AG09309 (cell line): ENCODE measurements around the gene SLC27A1.
"Not testable (repeated sequence)": the region's sequence is repeated elsewhere in the genome, so short reads cannot be mapped to it uniquely, and the experiment has no call there.

Source experiments
- DNase-seq: peaks from one replicate; pipeline ENCODE4 v3.0.0-alpha.2; 2010; ENCODE audit warnings: low read depth
- H3K4me3 ChIP-seq: 2 replicates; pipeline ENCODE4 v1.5.1; 2011; ENCODE audit warnings: mild to moderate bottlenecking, low read depth, low read length, moderate library complexity; ENCODE audit not compliant: control insufficient read depth
- CTCF ChIP-seq: IDR thresholded peaks from 2 replicates; pipeline ENCODE4 v1.5.1; 2011; ENCODE audit warnings: mild to moderate bottlenecking, low read depth, low read length, inconsistent platforms; ENCODE audit not compliant: insufficient read depth, control insufficient read depth; ENCODE audit errors: missing control alignments

The SLC27A1 gene

DNA sequence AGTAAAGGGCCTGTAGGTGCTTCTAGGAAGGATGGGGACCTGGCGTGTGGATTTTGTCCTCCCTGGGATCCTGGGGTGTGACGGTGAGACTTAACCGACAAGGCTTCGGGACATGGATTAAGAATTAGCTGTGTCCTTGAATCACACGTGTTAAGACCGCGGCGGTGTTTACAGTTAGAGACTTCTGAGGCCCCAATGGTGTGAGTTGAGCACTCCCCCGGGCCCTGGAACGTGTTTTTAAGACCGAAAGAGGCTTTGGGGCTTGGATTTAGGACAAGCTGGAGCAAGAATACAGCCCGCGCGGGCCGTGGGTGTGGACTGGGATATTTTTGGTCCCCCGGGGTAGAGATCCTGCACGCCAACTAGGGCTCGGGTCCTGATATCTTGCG lies 1.2 kb upstream of the SLC27A1 start:
- no peak for TF ChIP-seq CTCF
- DNase-seq, result no peak
- H3K4me3 ChIP-seq, result peak overlapping the region; percentile 82

DNA sequence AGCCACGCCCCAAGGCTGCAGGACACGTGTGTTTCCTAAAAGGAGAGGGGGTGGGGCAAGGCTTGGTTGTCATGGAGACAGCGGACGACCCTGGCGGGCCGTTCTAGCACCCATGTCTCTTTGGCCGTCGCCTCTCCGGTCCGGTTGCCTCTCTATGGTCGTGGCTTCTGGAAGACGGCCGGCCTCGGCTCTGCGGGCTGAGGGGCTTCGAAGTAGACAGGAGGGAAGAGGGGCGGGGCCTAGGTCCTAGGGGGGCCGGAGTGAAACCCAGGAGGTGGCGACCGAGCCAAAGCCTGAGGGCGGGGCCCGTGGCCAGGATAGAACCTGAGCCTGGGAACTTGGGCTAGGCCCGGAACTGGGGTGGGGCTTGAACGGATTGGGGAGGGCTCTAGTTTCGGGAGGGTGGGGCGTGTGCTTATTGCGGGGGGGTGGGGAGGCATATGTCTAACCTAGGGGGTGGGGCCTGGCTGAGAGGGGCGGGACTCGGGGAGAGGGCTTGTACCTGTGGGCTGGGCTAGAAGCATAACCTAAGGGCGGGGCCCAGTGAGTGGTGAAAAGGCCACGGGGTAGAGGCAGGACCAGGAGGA lies 750 bp upstream of the SLC27A1 start:
- peak; percentile 74 for DNase-seq
- peak overlapping the region; percentile 82 for H3K4me3 ChIP-seq
- TF ChIP-seq CTCF, result no peak

DNA sequence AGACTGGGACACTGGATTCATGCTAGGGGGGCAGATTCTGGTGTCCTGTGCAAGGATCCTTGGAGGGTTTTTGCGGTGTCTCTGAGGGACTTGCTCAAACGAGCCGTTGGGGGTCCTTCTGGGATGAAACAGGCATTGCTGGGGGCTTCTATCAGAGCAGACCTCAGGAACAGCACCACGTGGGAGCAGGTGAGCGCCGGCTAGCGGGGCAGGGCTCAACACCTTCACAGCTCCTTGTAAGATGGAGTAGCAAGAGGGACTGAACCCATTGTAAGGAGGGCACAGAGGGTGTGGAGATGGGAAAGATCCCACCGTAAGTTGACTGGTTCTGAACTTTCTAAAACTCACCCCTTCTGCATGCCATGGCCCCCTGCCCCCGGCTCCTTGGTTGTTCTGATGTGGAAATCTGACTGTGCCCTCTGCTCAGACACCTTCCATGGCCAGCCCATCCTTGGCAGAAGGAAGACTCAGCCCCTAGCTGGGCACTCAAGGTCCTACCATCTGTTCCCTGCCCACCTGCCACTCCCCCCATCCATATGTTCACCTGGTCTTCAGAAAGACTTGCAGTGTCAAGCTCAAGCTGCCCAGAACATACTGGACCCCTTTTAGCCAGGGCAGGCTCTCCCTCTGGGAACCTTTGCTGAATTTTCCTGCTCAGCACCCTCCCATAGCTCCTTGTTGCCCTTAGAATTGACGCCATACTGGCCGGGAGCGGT lies 1.2 kb downstream of the SLC27A1 start:
- TF ChIP-seq CTCF, result no peak
- no peak for DNase-seq
- H3K4me3 ChIP-seq, result peak overlapping the region; percentile 82

DNA sequence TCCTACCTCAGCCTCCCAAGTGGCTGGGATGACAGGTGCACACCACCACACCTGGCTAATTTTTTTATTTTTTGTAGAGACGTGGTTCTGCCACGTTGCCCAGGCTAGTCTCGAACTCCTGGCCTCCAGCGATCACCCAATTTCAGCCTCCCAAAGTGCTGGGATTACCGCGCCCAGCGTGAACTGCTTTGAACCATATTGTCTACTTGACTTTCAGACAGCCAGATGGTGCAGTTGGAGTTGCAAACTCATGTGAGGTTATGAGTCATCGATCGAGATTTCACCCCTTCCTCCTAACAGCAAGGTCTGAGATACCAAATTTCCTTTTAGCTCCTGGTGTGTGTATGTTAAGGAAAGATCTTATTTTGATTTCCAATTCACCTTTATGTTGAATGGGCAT lies 2.7 kb downstream of the SLC27A1 start:
- no peak overlapping the region for H3K4me3 ChIP-seq
- TF ChIP-seq CTCF, result no peak
- DNase-seq, result no peak

GRCh38 chr19:17475011-17475540 lies 4.8 kb downstream of the SLC27A1 start:
- not testable (repeated sequence) for H3K4me3 ChIP-seq, DNase-seq

DNA sequence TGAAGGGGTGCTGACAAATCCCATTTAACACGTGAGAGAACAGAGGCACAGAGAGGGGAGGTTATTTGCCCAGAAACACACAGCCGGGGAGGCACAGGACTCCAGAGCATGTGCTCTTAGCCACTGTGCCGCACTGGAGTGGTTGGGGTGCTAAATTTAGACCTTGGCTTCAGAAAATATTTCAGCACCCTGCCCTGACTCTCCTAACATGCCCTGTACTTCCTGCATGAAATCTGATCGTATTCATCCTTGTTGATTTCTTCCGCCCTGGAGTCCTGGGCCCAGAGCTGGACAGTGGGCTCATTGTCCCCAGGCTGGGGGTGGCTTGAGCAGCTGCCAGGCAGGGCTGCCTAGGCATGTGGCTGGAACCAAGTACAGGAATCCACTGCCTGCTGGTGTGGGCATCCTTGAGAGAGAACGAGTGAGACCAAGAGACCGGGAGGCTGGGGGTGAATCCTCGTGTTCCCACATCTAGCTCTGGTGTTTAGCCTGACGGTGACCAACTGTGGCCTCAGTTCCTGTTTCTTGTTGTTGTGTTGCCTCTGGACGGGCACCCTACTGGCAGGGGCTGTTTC lies 5.3 kb downstream of the SLC27A1 start:
- H3K4me3 ChIP-seq, result no peak overlapping the region

More for the DNA sequence above, 5.3 kb downstream of the SLC27A1 start:
- no peak for TF ChIP-seq CTCF
- DNase-seq, result no peak
